Measurements from ENCODE around the gene SPTA1.

SPTA1 gene

GRCh38 chr1:158570480-158570879, 116.0 kb downstream of the SPTA1 start, which contains the start of gene OR6P1:
OR6P1 (minus strand) TSS chr1:158570580; CDS start chr1:158563604, 6,976 bp downstream.
- no peak within 1 kb of the TSS for H3K27ac Mint-ChIP-seq
- H3K27me3 Mint-ChIP-seq (ENCODE audit: low read depth) = no peaks in the 10 kb centered on the region
- no peaks in the 10 kb centered on the region for H3K9me3 Mint-ChIP-seq
- no peak within 1 kb of the TSS for H3K4me3 Mint-ChIP-seq
- H3K4me1 Mint-ChIP-seq (ENCODE audit: low read depth) = no peaks in the 10 kb centered on the region
- no peaks in the 10 kb centered on the region for H3K36me3 Mint-ChIP-seq (ENCODE audit: low read depth)

- Mint-ChIP-seq H3K27ac (no peak overlapping the region), H3K27me3 (ENCODE audit: low read depth) (peaks cover 7% of the 10 kb centered on the region), H3K9me3 (no peaks in the 10 kb centered on the region), H3K4me3 (no peak overlapping the region), H3K4me1 (ENCODE audit: low read depth) (no peaks in the 10 kb centered on the region), H3K36me3 (ENCODE audit: low read depth) (no peaks in the 10 kb centered on the region)
These were observed 121.9 kb downstream of the SPTA1 start for GRCh38 chr1:158564608-158565007.

- H3K36me3 Mint-ChIP-seq (ENCODE audit: low read depth) = no peaks in the 10 kb centered on the region
These were observed 122.7 kb downstream of the SPTA1 start for GRCh38 chr1:158563853-158564252.

More at GRCh38 chr1:158563853-158564252, 122.7 kb downstream of the SPTA1 start:
- H3K27ac Mint-ChIP-seq = no peak overlapping the region
- H3K4me3 Mint-ChIP-seq = no peak overlapping the region
- no peaks in the 10 kb centered on the region for H3K4me1 Mint-ChIP-seq (ENCODE audit: low read depth)
- H3K27me3 Mint-ChIP-seq (ENCODE audit: low read depth) = peaks cover 7% of the 10 kb centered on the region
- H3K9me3 Mint-ChIP-seq = no peaks in the 10 kb centered on the region

Data from T-helper 1 cell treated with Interleukin-12 subunit alpha and Interleukin-12 subunit beta and Interleukin-4 antibody, amounts not matched to agents 30 μg/mL and 1 μg/mL, for 36 hours (primary cell).